ENCODE data around the gene BAG5. TPM values are rescaled to one million over a fixed set of nuclear protein-coding genes. Genes with fewer than 3 reads are reported as not detected.
"Not testable (repeated sequence)": the region's sequence is repeated elsewhere in the genome, so short reads cannot be mapped to it uniquely, and the experiment has no call there.

The BAG5 gene
- total and polyA plus RNA-seq, 4 donors = 9.2 to 30.8 (median 22.6) TPM

DNA sequence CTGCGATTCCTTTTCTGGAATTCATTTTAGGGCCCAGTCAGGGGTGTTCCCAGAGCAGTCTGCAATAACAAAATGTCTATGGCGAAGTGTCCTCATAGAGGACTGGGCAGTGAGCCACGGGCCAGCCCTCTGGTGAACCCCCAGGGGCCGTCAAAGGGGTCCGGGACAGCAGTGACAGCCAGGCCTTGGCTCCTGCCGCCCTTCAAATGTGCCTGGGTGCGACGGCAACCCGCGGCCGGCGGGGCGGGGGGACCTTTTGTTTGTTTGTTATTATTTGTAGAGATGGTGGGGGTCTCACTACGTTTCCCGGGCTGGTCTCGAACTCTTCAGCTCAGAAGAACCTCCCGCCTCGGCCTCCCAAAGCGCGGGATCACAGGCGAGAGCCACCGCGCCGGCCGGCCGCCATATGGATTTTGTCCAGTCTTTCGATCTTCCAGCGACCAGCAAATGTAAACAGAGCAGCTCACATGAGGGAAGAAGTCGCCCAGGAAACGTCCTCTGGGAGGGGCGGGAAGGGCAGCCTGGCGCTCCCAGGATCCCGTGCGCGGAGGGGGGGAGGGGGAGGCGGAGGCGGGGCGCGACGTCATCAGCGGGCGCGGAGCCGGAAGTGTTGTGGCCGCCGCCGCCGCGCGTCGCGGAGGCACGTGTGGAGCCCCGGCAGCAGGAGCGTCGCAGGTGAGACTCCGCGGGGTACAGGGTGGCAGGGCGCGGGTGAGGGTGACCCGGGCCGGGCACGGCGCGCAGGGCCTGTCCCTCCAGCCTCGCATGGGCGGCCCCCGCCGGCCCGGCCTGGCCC lies 33.7 kb downstream of the BAG5 start, which contains the start of gene TRMT61A:
TRMT61A (plus strand) TSS at position 610 of the 796 bp plus-strand sequence. CDS start 783 bp downstream, outside the sequence.
- Histone ChIP-seq H3K27me3 (ENCODE audit: control insufficient read depth in 1 of 2, insufficient read depth in 2 of 2, low read length in 1 of 2) (no peaks in the 10 kb centered on the region), H3K4me3 (ENCODE audit: low read length in 2 of 2) (peak within 1 kb of the TSS; percentile 10 to 73), H3K36me3 (ENCODE audit: control insufficient read depth in 1 of 2, insufficient read depth in 2 of 2, low read length in 1 of 2) (no peaks in the 10 kb centered on the region), H3K27ac (ENCODE audit: low read depth in 1 of 2, low read length in 2 of 2) (peak within 1 kb of the TSS in 1 of 2 donors; percentile 39), H3K4me1 (ENCODE audit: control insufficient read depth in 1 of 2, insufficient read depth in 2 of 2, low read length in 2 of 2) (no peaks in the 10 kb centered on the region), H3K9me3 (ENCODE audit: control insufficient read depth, low read length) (no peaks in the 10 kb centered on the region)
- intact Hi-C loops (cut with DNase I) = no loop called here
- ATAC-seq (ENCODE audit: low FRiP score) (peak; percentile 87), DNase-seq (peak; percentile 93 to 94)
- 3% methylated on average over 59 to 70 of the region's 70 CpGs for WGBS, 2 donors

DNA sequence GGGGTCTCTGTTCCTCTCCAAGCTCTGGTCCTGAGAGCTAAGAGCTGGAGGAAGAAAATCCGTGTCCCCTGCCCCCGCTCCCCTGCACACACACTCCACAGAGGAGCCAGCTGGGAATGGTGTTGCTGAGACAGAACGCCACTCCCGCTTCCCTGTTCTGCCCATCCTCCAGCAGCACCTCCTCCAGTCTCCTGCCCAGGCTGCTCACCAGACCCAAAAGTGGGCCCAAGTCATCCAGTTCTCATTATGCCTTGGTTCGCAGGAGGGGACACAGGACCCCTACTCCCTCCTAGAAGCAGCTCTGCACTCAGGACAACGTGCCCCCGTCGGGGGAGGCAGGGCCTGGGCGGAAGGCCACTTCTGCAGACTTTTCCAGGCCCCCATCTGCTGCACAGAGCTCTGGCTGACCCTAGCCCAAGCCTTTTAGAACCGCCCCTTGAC lies 34.3 kb downstream of the BAG5 start:
- no peaks in the 10 kb centered on the region for H3K4me1 ChIP-seq (ENCODE audit: control insufficient read depth in 1 of 2, insufficient read depth in 2 of 2, low read length in 2 of 2)
- H3K9me3 ChIP-seq (ENCODE audit: control insufficient read depth, low read length) = no peaks in the 10 kb centered on the region
- intact Hi-C loops (cut with DNase I) = no loop called here
- peak; percentile 40 for ATAC-seq (ENCODE audit: low FRiP score)
- no peaks in the 10 kb centered on the region for H3K36me3 ChIP-seq (ENCODE audit: control insufficient read depth in 1 of 2, insufficient read depth in 2 of 2, low read length in 1 of 2)
- WGBS, 2 donors = 67 to 68% methylated on average over 10 of the region's 10 CpGs
- H3K27ac ChIP-seq (ENCODE audit: low read depth in 1 of 2, low read length in 2 of 2) = peak overlapping the region in 1 of 2 donors; percentile 39
- no peaks in the 10 kb centered on the region for H3K27me3 ChIP-seq (ENCODE audit: control insufficient read depth in 1 of 2, insufficient read depth in 2 of 2, low read length in 1 of 2)
- DNase-seq = no peak
- H3K4me3 ChIP-seq (ENCODE audit: low read length in 2 of 2) = no peak overlapping the region

DNA sequence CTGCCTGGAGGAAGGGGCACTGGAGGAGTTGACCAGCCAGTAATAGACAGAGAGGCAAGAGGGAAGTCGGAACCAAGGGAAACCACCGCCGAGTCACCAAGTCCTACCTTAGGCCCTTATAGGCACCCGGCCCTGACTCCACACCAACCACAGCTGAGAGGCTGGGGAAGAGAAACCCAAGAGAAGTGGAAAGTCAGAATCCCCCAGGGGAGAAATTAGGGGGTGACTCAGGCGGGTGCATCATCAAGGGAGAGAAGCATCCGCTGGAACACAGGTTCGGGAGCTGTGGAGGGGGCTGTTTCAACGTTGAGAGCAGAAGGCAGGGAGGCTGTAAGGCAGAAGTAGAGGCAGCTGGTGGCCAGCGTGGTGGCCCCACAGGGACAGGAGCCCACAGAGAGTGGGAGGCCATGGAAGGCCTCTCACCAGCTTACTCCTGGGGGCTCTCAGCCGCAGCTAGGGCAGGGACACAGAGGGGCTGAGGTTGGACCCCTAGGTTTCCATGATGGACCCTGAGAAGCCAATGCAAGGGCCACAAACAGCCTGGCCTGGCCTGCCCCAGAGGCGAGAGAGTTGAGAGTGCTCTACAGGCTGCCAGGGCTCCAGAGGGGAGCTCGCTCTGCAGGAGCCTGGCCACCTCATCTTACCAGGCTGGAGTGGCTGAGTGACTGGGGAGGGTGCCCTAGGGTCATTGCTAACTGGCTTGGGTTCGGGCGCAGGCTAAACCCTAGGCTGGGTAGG lies 34.9 kb downstream of the BAG5 start:
- H3K27ac ChIP-seq (ENCODE audit: low read depth in 1 of 2, low read length in 2 of 2) = no peak overlapping the region
- no peaks in the 10 kb centered on the region for H3K9me3 ChIP-seq (ENCODE audit: control insufficient read depth, low read length)
- H3K27me3 ChIP-seq (ENCODE audit: control insufficient read depth in 1 of 2, insufficient read depth in 2 of 2, low read length in 1 of 2) = no peaks in the 10 kb centered on the region
- DNase-seq = no peak
- WGBS, 2 donors = 85 to 91% methylated on average over 14 of the region's 14 CpGs
- no peaks in the 10 kb centered on the region for H3K36me3 ChIP-seq (ENCODE audit: control insufficient read depth in 1 of 2, insufficient read depth in 2 of 2, low read length in 1 of 2)
- no peaks in the 10 kb centered on the region for H3K4me1 ChIP-seq (ENCODE audit: control insufficient read depth in 1 of 2, insufficient read depth in 2 of 2, low read length in 2 of 2)
- no peak for ATAC-seq (ENCODE audit: low FRiP score)
- intact Hi-C loops (cut with DNase I) = no loop called here
- H3K4me3 ChIP-seq (ENCODE audit: low read length in 2 of 2) = no peak overlapping the region

DNA sequence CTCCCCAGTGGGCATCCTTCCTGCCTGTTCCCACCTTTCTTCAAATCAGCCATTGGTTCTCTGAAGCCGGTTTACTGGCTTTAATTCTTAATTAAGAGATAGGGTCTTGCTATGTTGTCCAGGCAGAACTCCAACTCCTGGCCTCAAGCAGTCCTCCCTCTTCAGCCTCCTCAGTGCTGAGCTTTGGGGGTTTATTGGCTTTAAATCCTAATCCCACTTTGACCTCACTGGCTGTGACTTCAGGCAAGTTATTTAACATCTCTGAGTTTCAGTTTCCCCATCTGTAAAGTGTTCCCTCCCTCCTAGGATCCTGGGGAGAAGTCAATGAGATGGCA lies 35.6 kb downstream of the BAG5 start:
- ATAC-seq (ENCODE audit: low FRiP score) (no peak), DNase-seq (no peak)
- Histone ChIP-seq H3K9me3 (ENCODE audit: control insufficient read depth, low read length) (no peaks in the 10 kb centered on the region), H3K27me3 (ENCODE audit: control insufficient read depth in 1 of 2, insufficient read depth in 2 of 2, low read length in 1 of 2) (no peaks in the 10 kb centered on the region), H3K27ac (ENCODE audit: low read depth in 1 of 2, low read length in 2 of 2) (no peak overlapping the region), H3K36me3 (ENCODE audit: control insufficient read depth in 1 of 2, insufficient read depth in 2 of 2, low read length in 1 of 2) (no peaks in the 10 kb centered on the region), H3K4me3 (ENCODE audit: low read length in 2 of 2) (no peak overlapping the region), H3K4me1 (ENCODE audit: control insufficient read depth in 1 of 2, insufficient read depth in 2 of 2, low read length in 2 of 2) (no peaks in the 10 kb centered on the region)
- WGBS, 2 donors = 88 to 91% methylated on average over 1 of the region's 1 CpG
- intact Hi-C loops (cut with DNase I) = no loop called here

GRCh38 chr14:103526247-103526913 lies 36.1 kb downstream of the BAG5 start:
- Histone ChIP-seq H3K4me1 (ENCODE audit: control insufficient read depth in 1 of 2, insufficient read depth in 2 of 2, low read length in 2 of 2) (no peaks in the 10 kb centered on the region), H3K27me3 (ENCODE audit: control insufficient read depth in 1 of 2, insufficient read depth in 2 of 2, low read length in 1 of 2) (no peaks in the 10 kb centered on the region), H3K4me3 (ENCODE audit: low read length in 2 of 2) (no peak overlapping the region), H3K36me3 (ENCODE audit: control insufficient read depth in 1 of 2, insufficient read depth in 2 of 2, low read length in 1 of 2) (no peaks in the 10 kb centered on the region), H3K9me3 (ENCODE audit: control insufficient read depth, low read length) (no peaks in the 10 kb centered on the region), H3K27ac (ENCODE audit: low read depth in 1 of 2, low read length in 2 of 2) (no peak overlapping the region)
- no peak for ATAC-seq (ENCODE audit: low FRiP score)
- intact Hi-C loops (cut with DNase I) = no loop called here
- WGBS, 2 donors = 74 to 77% methylated on average over 8 of the region's 8 CpGs
- no peak for DNase-seq

GRCh38 chr14:103525430-103526246 lies 36.8 kb downstream of the BAG5 start:
- ATAC-seq (ENCODE audit: low FRiP score); H3K9me3 ChIP-seq (ENCODE audit: control insufficient read depth, low read length); H3K4me1 ChIP-seq (ENCODE audit: control insufficient read depth in 1 of 2, insufficient read depth in 2 of 2, low read length in 2 of 2); intact Hi-C loops (cut with DNase I); H3K27me3 ChIP-seq (ENCODE audit: control insufficient read depth in 1 of 2, insufficient read depth in 2 of 2, low read length in 1 of 2); H3K27ac ChIP-seq (ENCODE audit: low read depth in 1 of 2, low read length in 2 of 2); H3K4me3 ChIP-seq (ENCODE audit: low read length in 2 of 2); DNase-seq; H3K36me3 ChIP-seq (ENCODE audit: control insufficient read depth in 1 of 2, insufficient read depth in 2 of 2, low read length in 1 of 2): not testable (repeated sequence)
- WGBS, 2 donors = 56% methylated on average over 17 of the region's 17 CpGs

DNA sequence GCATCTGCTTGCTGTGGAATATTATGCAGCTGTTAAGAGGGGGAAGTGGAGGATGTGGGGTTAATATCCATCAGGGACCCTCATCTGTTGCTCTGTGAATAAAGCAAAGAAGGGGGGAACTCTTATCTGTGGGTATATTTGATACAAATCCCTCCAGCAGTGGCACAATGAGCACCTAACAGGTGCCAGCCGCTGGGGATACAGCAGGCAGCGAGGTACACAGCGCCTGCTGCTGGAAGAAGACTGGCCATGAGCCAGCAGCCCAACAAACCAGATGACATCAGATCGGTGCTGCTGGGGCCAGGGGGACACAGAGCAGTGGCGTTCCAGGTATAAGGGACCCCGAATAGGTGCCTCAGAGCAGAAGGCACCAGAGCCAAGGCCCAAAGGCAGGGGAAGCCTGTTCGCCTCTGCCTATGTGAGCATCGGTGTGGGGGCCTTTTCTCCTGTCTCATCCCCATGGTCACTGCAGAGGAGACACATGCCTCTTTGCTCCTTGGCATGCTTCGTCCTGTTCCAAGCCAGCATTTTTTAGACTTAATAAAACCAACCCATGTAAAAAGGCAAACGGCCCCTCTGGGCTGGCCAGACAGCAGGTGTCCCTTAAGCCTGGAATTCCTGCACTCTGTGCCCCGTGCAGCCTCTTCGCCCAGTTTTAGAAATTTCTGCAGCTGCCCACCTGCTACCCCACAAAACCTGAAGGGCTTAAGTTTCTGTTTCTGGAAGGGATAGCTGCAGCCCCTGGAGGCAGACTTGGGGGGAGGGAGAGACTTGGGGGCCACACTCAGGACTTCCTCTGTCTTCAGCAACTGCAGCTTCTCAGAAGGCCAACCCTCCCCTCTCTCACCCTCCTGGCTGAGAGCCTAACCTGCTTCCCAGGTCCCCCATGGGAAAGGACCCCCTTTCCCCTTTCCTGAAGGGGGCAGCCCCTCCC lies 38.2 kb downstream of the BAG5 start:
- WGBS, 2 donors = 67 to 71% methylated on average over 11 to 12 of the region's 12 CpGs
- no peak overlapping the region for H3K4me3 ChIP-seq (ENCODE audit: low read length in 2 of 2)
- no peak overlapping the region for H3K27ac ChIP-seq (ENCODE audit: low read depth in 1 of 2, low read length in 2 of 2)
- intact Hi-C loops (cut with DNase I) = no loop called here
- no peaks in the 10 kb centered on the region for H3K9me3 ChIP-seq (ENCODE audit: control insufficient read depth, low read length)
- ATAC-seq (ENCODE audit: low FRiP score) (no peak), DNase-seq (no peak)
- H3K27me3 ChIP-seq (ENCODE audit: control insufficient read depth in 1 of 2, insufficient read depth in 2 of 2, low read length in 1 of 2) = no peaks in the 10 kb centered on the region
- no peaks in the 10 kb centered on the region for H3K4me1 ChIP-seq (ENCODE audit: control insufficient read depth in 1 of 2, insufficient read depth in 2 of 2, low read length in 2 of 2)
- H3K36me3 ChIP-seq (ENCODE audit: control insufficient read depth in 1 of 2, insufficient read depth in 2 of 2, low read length in 1 of 2) = no peaks in the 10 kb centered on the region

All from aorta (tissue), 5 donors.